WTC11 (cell line): ENCODE measurements around the gene MARK3. TPM values are rescaled to one million over a fixed set of nuclear protein-coding genes. Genes with fewer than 3 reads are reported as not detected.

Experiments used
- ATAC-seq: fragments of 200-7000 bp; cut with Tn5 transposase; 2 replicates; pipeline ENCODE4 v1.10.0; 2021; ENCODE audit warnings: mild to moderate bottlenecking, moderate library complexity
- CTCF ChIA-PET: fragments of 300-600 bp; sonication (Branson Sonifier 250); formaldehyde crosslinking; loops from one replicate; lab custom pipeline; 2021; ENCODE audit warnings: antibody characterized with exemption; lab: Charles Lee
- POLR2A ChIA-PET: fragments of 350-600 bp; sonication (Branson Sonifier 250); formaldehyde crosslinking; loops from one replicate; lab custom pipeline; 2021; ENCODE audit warnings: antibody characterized with exemption; lab: Charles Lee
- DNase-seq: peaks from one replicate; pipeline ENCODE4 v3.0.0; 2021; ENCODE audit warnings: low spot score
- H3K27ac Mint-ChIP-seq: 2 replicates; pipeline ENCODE4 v1.8.0; 2021; ENCODE audit warnings: mixed read lengths
- H3K27me3 Mint-ChIP-seq: 2 replicates; pipeline ENCODE4 v1.8.0; 2021; ENCODE audit warnings: low read depth, mild to moderate bottlenecking, moderate library complexity, mixed read lengths
- H3K36me3 Mint-ChIP-seq: 2 replicates; pipeline ENCODE4 v1.8.0; 2021; ENCODE audit warnings: mixed read lengths
- H3K4me1 Mint-ChIP-seq: 2 replicates; pipeline ENCODE4 v1.8.0; 2022; ENCODE audit warnings: mixed read lengths
- H3K4me3 Mint-ChIP-seq: 2 replicates; pipeline ENCODE4 v1.8.0; 2021; ENCODE audit warnings: mild to moderate bottlenecking, moderate library complexity, mixed read lengths
- H3K9me3 Mint-ChIP-seq: 2 replicates; pipeline ENCODE4 v1.8.0; 2021; ENCODE audit warnings: mixed read lengths
- CREB1 ChIP-seq: sonication (generic); formaldehyde crosslinking; IDR thresholded peaks from 2 replicates; pipeline ENCODE4 v1.8.0; 2023; ENCODE audit warnings: mild to moderate bottlenecking, missing genetic modification reagents
- ETV6 ChIP-seq: sonication (generic); formaldehyde crosslinking; IDR thresholded peaks from 2 replicates; pipeline ENCODE4 v1.8.1; 2022; ENCODE audit warnings: mild to moderate bottlenecking, missing genetic modification reagents
- MYBL2 ChIP-seq: sonication (generic); formaldehyde crosslinking; IDR thresholded peaks from 2 replicates; pipeline ENCODE4 v1.8.1; 2023; ENCODE audit warnings: mild to moderate bottlenecking, moderate library complexity, missing genetic modification reagents
- NR2C2 ChIP-seq: sonication (generic); formaldehyde crosslinking; IDR thresholded peaks from 2 replicates; pipeline ENCODE4 v1.8.0; 2022; ENCODE audit warnings: mild to moderate bottlenecking, missing genetic modification reagents
- NR3C1 ChIP-seq: sonication (generic); formaldehyde crosslinking; conservative IDR thresholded peaks from 2 replicates; pipeline ENCODE4 v1.8.1; 2023; ENCODE audit warnings: low read depth, mild to moderate bottlenecking, missing genetic modification reagents
- TP53 ChIP-seq: sonication (generic); formaldehyde crosslinking; IDR thresholded peaks from 2 replicates; pipeline ENCODE4 v1.8.1; 2023; ENCODE audit warnings: mild to moderate bottlenecking, missing genetic modification reagents
- ZNF416 ChIP-seq: fragments of 250-450 bp; sonication (Bioruptor Pico); IDR thresholded peaks from 2 replicates; pipeline ENCODE4 v1.9.0; 2021; ENCODE audit warnings: mild to moderate bottlenecking, inconsistent platforms
- ZNF423 ChIP-seq: fragments of 250-450 bp; sonication (Bioruptor Pico); IDR thresholded peaks from 2 replicates; pipeline ENCODE4 v2.1.2; 2022; ENCODE audit warnings: mild to moderate bottlenecking, moderate library complexity
- total RNA-seq: library from RNA; stranded (reverse); gene quantifications from 3 replicates; pipeline ENCODE4 v1.2.3, GENCODE V29; 2021
- TF ChIP-seq, protein P1 (sequence below): sonication (generic); formaldehyde crosslinking; IDR thresholded peaks from 2 replicates; pipeline ENCODE4 v1.8.0; 2023; ENCODE audit warnings: mild to moderate bottlenecking, missing genetic modification reagents
- TF ChIP-seq, protein P2 (sequence below): sonication (generic); formaldehyde crosslinking; IDR thresholded peaks from 2 replicates; pipeline ENCODE4 v1.8.1; 2023; ENCODE audit warnings: mild to moderate bottlenecking, missing genetic modification reagents, borderline replicate concordance
- TF ChIP-seq, protein P3 (sequence below): sonication (generic); formaldehyde crosslinking; IDR thresholded peaks from 2 replicates; pipeline ENCODE4 v1.8.0; 2022; ENCODE audit warnings: mild to moderate bottlenecking, missing genetic modification reagents
- TF ChIP-seq, protein P4 (sequence below): sonication (generic); formaldehyde crosslinking; IDR thresholded peaks from 2 replicates; pipeline ENCODE4 v1.8.1; 2022; ENCODE audit warnings: low read depth, missing genetic modification reagents, borderline replicate concordance
- TF ChIP-seq, protein P5 (sequence below): sonication (generic); formaldehyde crosslinking; IDR thresholded peaks from 2 replicates; pipeline ENCODE4 v1.8.0; 2022; ENCODE audit warnings: mild to moderate bottlenecking, missing genetic modification reagents
- TF ChIP-seq, protein P6 (sequence below): sonication (generic); formaldehyde crosslinking; IDR thresholded peaks from 2 replicates; pipeline ENCODE4 v1.8.0; 2023; ENCODE audit warnings: missing genetic modification reagents, mild to moderate bottlenecking, borderline replicate concordance

MARK3 gene
- total RNA-seq, 1 experiment from 2014 or later = 93.7 TPM

DNA sequence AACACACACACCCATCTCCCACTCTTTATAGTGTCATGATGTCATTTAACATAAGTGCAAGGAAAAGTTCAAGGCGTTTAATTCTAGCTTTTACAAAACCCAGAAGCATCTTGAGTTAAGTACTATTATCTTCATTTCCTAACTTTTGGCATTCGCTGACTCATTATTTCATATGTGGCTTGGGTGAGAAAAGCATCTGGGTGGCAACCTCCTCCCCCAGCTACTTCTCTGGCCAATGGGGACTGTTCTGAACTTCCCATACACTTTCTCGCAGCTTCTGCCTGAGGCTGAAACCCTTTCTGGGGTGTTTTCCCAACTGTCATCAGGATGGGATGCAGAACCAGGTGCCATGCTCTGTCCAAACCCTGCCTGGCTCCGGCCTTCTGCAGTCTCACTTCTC is 2.8 kb upstream of the MARK3 start:
- TF ChIP-seq, protein P1, sequence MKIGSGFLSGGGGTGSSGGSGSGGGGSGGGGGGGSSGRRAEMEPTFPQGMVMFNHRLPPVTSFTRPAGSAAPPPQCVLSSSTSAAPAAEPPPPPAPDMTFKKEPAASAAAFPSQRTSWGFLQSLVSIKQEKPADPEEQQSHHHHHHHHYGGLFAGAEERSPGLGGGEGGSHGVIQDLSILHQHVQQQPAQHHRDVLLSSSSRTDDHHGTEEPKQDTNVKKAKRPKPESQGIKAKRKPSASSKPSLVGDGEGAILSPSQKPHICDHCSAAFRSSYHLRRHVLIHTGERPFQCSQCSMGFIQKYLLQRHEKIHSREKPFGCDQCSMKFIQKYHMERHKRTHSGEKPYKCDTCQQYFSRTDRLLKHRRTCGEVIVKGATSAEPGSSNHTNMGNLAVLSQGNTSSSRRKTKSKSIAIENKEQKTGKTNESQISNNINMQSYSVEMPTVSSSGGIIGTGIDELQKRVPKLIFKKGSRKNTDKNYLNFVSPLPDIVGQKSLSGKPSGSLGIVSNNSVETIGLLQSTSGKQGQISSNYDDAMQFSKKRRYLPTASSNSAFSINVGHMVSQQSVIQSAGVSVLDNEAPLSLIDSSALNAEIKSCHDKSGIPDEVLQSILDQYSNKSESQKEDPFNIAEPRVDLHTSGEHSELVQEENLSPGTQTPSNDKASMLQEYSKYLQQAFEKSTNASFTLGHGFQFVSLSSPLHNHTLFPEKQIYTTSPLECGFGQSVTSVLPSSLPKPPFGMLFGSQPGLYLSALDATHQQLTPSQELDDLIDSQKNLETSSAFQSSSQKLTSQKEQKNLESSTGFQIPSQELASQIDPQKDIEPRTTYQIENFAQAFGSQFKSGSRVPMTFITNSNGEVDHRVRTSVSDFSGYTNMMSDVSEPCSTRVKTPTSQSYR (CRISPR knock-in tag) = no peak
- TF ChIP-seq ETV6 (CRISPR knock-in tag) (no peak), TP53 (CRISPR knock-in tag) (no peak), MYBL2 (no peak), ZNF423 (CRISPR knock-in tag) (no peak), ZNF416 (no peak), NR3C1 (CRISPR knock-in tag) (no peak), NR2C2 (CRISPR knock-in tag) (no peak)
- TF ChIP-seq, protein P2, sequence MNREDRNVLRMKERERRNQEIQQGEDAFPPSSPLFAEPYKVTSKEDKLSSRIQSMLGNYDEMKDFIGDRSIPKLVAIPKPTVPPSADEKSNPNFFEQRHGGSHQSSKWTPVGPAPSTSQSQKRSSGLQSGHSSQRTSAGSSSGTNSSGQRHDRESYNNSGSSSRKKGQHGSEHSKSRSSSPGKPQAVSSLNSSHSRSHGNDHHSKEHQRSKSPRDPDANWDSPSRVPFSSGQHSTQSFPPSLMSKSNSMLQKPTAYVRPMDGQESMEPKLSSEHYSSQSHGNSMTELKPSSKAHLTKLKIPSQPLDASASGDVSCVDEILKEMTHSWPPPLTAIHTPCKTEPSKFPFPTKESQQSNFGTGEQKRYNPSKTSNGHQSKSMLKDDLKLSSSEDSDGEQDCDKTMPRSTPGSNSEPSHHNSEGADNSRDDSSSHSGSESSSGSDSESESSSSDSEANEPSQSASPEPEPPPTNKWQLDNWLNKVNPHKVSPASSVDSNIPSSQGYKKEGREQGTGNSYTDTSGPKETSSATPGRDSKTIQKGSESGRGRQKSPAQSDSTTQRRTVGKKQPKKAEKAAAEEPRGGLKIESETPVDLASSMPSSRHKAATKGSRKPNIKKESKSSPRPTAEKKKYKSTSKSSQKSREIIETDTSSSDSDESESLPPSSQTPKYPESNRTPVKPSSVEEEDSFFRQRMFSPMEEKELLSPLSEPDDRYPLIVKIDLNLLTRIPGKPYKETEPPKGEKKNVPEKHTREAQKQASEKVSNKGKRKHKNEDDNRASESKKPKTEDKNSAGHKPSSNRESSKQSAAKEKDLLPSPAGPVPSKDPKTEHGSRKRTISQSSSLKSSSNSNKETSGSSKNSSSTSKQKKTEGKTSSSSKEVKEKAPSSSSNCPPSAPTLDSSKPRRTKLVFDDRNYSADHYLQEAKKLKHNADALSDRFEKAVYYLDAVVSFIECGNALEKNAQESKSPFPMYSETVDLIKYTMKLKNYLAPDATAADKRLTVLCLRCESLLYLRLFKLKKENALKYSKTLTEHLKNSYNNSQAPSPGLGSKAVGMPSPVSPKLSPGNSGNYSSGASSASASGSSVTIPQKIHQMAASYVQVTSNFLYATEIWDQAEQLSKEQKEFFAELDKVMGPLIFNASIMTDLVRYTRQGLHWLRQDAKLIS (CRISPR knock-in tag) = no peak
- TF ChIP-seq, protein P3, sequence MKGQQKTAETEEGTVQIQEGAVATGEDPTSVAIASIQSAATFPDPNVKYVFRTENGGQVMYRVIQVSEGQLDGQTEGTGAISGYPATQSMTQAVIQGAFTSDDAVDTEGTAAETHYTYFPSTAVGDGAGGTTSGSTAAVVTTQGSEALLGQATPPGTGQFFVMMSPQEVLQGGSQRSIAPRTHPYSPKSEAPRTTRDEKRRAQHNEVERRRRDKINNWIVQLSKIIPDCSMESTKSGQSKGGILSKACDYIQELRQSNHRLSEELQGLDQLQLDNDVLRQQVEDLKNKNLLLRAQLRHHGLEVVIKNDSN = no peak
- TF ChIP-seq, protein P4, sequence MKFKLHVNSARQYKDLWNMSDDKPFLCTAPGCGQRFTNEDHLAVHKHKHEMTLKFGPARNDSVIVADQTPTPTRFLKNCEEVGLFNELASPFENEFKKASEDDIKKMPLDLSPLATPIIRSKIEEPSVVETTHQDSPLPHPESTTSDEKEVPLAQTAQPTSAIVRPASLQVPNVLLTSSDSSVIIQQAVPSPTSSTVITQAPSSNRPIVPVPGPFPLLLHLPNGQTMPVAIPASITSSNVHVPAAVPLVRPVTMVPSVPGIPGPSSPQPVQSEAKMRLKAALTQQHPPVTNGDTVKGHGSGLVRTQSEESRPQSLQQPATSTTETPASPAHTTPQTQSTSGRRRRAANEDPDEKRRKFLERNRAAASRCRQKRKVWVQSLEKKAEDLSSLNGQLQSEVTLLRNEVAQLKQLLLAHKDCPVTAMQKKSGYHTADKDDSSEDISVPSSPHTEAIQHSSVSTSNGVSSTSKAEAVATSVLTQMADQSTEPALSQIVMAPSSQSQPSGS = no peak
- TF ChIP-seq, protein P5, sequence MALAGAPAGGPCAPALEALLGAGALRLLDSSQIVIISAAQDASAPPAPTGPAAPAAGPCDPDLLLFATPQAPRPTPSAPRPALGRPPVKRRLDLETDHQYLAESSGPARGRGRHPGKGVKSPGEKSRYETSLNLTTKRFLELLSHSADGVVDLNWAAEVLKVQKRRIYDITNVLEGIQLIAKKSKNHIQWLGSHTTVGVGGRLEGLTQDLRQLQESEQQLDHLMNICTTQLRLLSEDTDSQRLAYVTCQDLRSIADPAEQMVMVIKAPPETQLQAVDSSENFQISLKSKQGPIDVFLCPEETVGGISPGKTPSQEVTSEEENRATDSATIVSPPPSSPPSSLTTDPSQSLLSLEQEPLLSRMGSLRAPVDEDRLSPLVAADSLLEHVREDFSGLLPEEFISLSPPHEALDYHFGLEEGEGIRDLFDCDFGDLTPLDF (CRISPR knock-in tag) = no peak
- peaks cover 2% of the 10 kb centered on the region; the same call in 1 of the 2 replicates for H3K36me3 Mint-ChIP-seq
- peaks cover 5% of the 10 kb centered on the region for H3K9me3 Mint-ChIP-seq
- peaks cover 15% of the 10 kb centered on the region for H3K4me1 Mint-ChIP-seq
- DNase-seq (no peak), ATAC-seq (no peak)
- no peak overlapping the region for H3K4me3 Mint-ChIP-seq
- peaks cover 22% of the 10 kb centered on the region for H3K27me3 Mint-ChIP-seq
- POLR2A ChIA-PET = no interaction called here
- no peak overlapping the region for H3K27ac Mint-ChIP-seq
- CTCF ChIA-PET = interaction anchor here (1.4 kb wide), 1 partner anchor 48 kb away, joined by 4 read pairs; the partner anchor contains the start of gene EIF5

DNA sequence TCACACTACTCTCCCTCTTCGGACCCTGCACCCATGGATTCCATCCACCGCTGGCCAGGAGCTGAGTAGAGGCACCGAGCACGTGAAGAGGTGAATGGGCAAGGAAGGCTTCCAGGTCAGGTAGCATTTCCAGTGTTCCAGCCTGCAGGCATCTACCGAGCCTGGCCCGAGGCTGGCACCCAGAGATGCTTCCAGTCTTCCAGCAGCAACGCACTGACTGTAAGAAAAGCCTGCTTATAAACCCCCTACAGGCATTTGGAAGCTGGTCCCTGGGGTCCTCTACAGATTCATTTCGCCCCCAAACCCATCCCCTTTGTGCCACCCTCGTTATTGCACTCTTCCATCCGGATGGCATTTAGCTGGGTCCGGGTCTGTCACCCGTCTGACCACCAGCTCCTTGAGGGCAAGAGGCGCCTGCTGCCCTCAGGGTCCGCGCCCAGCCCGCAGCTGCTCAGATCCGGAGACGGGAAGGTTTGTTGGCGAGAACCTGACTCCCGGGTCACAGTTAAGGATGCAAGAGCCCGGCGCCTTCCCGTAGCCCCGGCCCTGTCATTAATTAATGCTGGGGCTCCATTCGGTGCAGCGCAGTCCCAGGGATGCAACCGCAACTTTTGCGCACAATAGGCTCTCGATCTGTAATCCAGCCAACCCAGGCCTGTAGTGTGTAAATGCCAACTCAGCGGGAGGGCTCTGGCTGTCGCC is 614 bp upstream of the MARK3 start:
- no peak for DNase-seq
- POLR2A ChIA-PET = interaction anchor here (1.1 kb wide), 1 partner anchor 22 kb away, joined by 3 read pairs; no protein-coding TSS in a partner anchor
- peaks cover 5% of the 10 kb centered on the region for H3K36me3 Mint-ChIP-seq
- H3K4me3 Mint-ChIP-seq = peak overlapping the region; percentile 86
- H3K27me3 Mint-ChIP-seq = peaks cover 22% of the 10 kb centered on the region
- TF ChIP-seq CREB1 (CRISPR knock-in tag) = no peak
- TF ChIP-seq, protein P6, sequence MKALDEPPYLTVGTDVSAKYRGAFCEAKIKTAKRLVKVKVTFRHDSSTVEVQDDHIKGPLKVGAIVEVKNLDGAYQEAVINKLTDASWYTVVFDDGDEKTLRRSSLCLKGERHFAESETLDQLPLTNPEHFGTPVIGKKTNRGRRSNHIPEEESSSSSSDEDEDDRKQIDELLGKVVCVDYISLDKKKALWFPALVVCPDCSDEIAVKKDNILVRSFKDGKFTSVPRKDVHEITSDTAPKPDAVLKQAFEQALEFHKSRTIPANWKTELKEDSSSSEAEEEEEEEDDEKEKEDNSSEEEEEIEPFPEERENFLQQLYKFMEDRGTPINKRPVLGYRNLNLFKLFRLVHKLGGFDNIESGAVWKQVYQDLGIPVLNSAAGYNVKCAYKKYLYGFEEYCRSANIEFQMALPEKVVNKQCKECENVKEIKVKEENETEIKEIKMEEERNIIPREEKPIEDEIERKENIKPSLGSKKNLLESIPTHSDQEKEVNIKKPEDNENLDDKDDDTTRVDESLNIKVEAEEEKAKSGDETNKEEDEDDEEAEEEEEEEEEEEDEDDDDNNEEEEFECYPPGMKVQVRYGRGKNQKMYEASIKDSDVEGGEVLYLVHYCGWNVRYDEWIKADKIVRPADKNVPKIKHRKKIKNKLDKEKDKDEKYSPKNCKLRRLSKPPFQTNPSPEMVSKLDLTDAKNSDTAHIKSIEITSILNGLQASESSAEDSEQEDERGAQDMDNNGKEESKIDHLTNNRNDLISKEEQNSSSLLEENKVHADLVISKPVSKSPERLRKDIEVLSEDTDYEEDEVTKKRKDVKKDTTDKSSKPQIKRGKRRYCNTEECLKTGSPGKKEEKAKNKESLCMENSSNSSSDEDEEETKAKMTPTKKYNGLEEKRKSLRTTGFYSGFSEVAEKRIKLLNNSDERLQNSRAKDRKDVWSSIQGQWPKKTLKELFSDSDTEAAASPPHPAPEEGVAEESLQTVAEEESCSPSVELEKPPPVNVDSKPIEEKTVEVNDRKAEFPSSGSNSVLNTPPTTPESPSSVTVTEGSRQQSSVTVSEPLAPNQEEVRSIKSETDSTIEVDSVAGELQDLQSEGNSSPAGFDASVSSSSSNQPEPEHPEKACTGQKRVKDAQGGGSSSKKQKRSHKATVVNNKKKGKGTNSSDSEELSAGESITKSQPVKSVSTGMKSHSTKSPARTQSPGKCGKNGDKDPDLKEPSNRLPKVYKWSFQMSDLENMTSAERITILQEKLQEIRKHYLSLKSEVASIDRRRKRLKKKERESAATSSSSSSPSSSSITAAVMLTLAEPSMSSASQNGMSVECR = 0 out of 2 replicates have a peak, but pooled peaks have one; percentile 23
- TF ChIP-seq, protein P3 = 0 out of 2 replicates have a peak, but pooled peaks have one; percentile 32
- H3K4me1 Mint-ChIP-seq = peaks cover 19% of the 10 kb centered on the region
- no peak overlapping the region for H3K27ac Mint-ChIP-seq
- peaks cover 5% of the 10 kb centered on the region for H3K9me3 Mint-ChIP-seq
- no peak for ATAC-seq
- CTCF ChIA-PET = interaction anchor here (1.3 to 1.8 kb wide), 3 partner anchors 9 to 280 kb away, joined by 3 to 4 read pairs (median 3); no protein-coding TSS in a partner anchor
